HepG2 (cell line): Measurements from ENCODE around the gene ECHDC1. TPM values are rescaled to one million over a fixed set of nuclear protein-coding genes. Genes with fewer than 3 reads are reported as not detected.

Experiments
- FUBP1 ChIP-seq: sonication (generic); formaldehyde crosslinking; IDR thresholded peaks from 2 replicates; pipeline ENCODE4 v1.5.1; 2020; ENCODE audit warnings: missing genetic modification reagents, mild to moderate bottlenecking, borderline replicate concordance
- HNF1A ChIP-seq, 2 experiments: sonication (generic) in 1 of 2; formaldehyde crosslinking in 1 of 2; IDR thresholded peaks; 2 replicates each; pipeline versions ENCODE4 v1.4.0 to v1.6.1; 2016 to 2020; ENCODE audit warnings: borderline replicate concordance in 1 of 2, low read depth in 1 of 2, mild to moderate bottlenecking in 1 of 2, missing genetic modification reagents in 1 of 2
- IRX3 ChIP-seq: sonication (generic); formaldehyde crosslinking; IDR thresholded peaks from 2 replicates; pipeline ENCODE4 v1.8.1; 2023; ENCODE audit warnings: mild to moderate bottlenecking, low read depth, missing genetic modification reagents, borderline replicate concordance
- NFYC ChIP-seq: IDR thresholded peaks from 2 replicates; pipeline ENCODE4 v1.6.1; 2016; ENCODE audit warnings: missing genetic modification reagents, missing compliant biosample characterization
- PLRG1 ChIP-seq: fragments of 450-650 bp; conservative IDR thresholded peaks from 2 replicates; pipeline ENCODE4 v1.6.1; 2016
- POLR2AphosphoS2 ChIP-seq: IDR thresholded peaks from 2 replicates; pipeline ENCODE4 v1.6.1; 2011; ENCODE audit warnings: low read depth, low read length, improper control_type of control experiment
- RFX3 ChIP-seq: IDR thresholded peaks from 2 replicates; pipeline ENCODE4 v1.6.1; 2016; ENCODE audit warnings: missing biosample characterization, missing genetic modification reagents
- RXRA ChIP-seq: sonication (generic); formaldehyde crosslinking; IDR thresholded peaks from 2 replicates; pipeline ENCODE4 v1.5.1; 2020; ENCODE audit warnings: missing genetic modification reagents
- RXRB ChIP-seq: IDR thresholded peaks from 2 replicates; pipeline ENCODE4 v1.6.1; 2016; ENCODE audit warnings: borderline replicate concordance, missing genetic modification reagents, missing compliant biosample characterization
- SMAD9 ChIP-seq: sonication (generic); formaldehyde crosslinking; IDR thresholded peaks from 2 replicates; pipeline ENCODE4 v1.5.1; 2020; ENCODE audit warnings: mild to moderate bottlenecking, missing genetic modification reagents
- THAP11 ChIP-seq: IDR thresholded peaks from 2 replicates; pipeline ENCODE4 v1.6.1; 2016; ENCODE audit warnings: missing biosample characterization, missing genetic modification reagents
- ZNF142 ChIP-seq: sonication (generic); formaldehyde crosslinking; IDR thresholded peaks from 2 replicates; pipeline ENCODE4 v1.4.0; 2020; ENCODE audit warnings: missing genetic modification reagents
- ZNF205 ChIP-seq: IDR thresholded peaks from 2 replicates; pipeline ENCODE4 v1.6.1; 2018; ENCODE audit warnings: missing biosample characterization, missing genetic modification reagents
- ZNF546 ChIP-seq: sonication (generic); formaldehyde crosslinking; conservative IDR thresholded peaks from 2 replicates; pipeline ENCODE4 v1.8.1; 2023; ENCODE audit warnings: mild to moderate bottlenecking, missing genetic modification reagents
- ZNF713 ChIP-seq: sonication (generic); formaldehyde crosslinking; IDR thresholded peaks from 2 replicates; pipeline ENCODE4 v1.4.0; 2020; ENCODE audit warnings: mild to moderate bottlenecking, missing genetic modification reagents
- ZNF773 ChIP-seq: sonication (generic); formaldehyde crosslinking; IDR thresholded peaks from 2 replicates; pipeline ENCODE4 v1.4.0; 2020; ENCODE audit warnings: missing genetic modification reagents, borderline replicate concordance
- ZSCAN12 ChIP-seq: sonication (generic); formaldehyde crosslinking; IDR thresholded peaks from 2 replicates; pipeline ENCODE4 v1.9.0; 2021; ENCODE audit warnings: mild to moderate bottlenecking, missing genetic modification reagents
- polyA plus RNA-seq, 8 experiments: library from polyadenylated mRNA; depleted of rRNA in 3 of 8; stranded (reverse) in 7 of 8; unstranded in 1 of 8; fragments of >200 nt; fragmentation: Illumina TruSeq in 4 of 8; extraction: Trizol in 4 of 8; gene quantifications; 2 replicates each; pipeline versions ENCODE4 v1.2.1 to v1.2.3, GENCODE V29; 2011 to 2016; ENCODE audit warnings: low read depth in 4 of 8, missing spikeins in 1 of 8, mixed read lengths in 1 of 8; ENCODE audit not compliant: insufficient read depth in 1 of 8
- total RNA-seq, 5 experiments: library from RNA; depleted of rRNA; stranded (reverse); fragments of >200 nt; fragmentation: Illumina TruSeq; extraction: Trizol; gene quantifications; 2 replicates each; pipeline ENCODE4 v1.2.3, GENCODE V29; 2016; ENCODE audit warnings: low read depth in 1 of 5

Gene ECHDC1
- total and polyA plus RNA-seq, 2 of the 13 experiments (the other 11 are each of a cell fraction or from before 2014, with no cell fraction given): 32.8 to 98.1 TPM

- TF ChIP-seq FUBP1 (CRISPR knock-in tag) (no peak; the same call in 1 of the 2 replicates), HNF1A (IDR thresholded peaks at IDR 0.05; ENCODE audit: low read depth) (no peak), HNF1A (CRISPR knock-in tag; IDR thresholded peaks at IDR 0.05; ENCODE audit: borderline replicate concordance) (peak; percentile 57; the same call in 1 of the 2 replicates), NFYC (CRISPR knock-in tag) (0 out of 2 replicates have a peak, but pooled peaks have one; percentile 9), RFX3 (CRISPR knock-in tag) (no peak; the same call in 1 of the 2 replicates), ZSCAN12 (CRISPR knock-in tag) (peak; percentile 71), ZNF773 (CRISPR knock-in tag) (peak; percentile 94), ZNF205 (0 out of 2 replicates have a peak, but pooled peaks have one; percentile 14), POLR2AphosphoS2 (no peak), RXRA (CRISPR knock-in tag) (peak; percentile 84), IRX3 (CRISPR knock-in tag) (peak; percentile 91; the same call in 1 of the 2 replicates), RXRB (CRISPR knock-in tag) (no peak), ZNF546 (CRISPR knock-in tag) (peak; percentile 79; the same call in 1 of the 2 replicates), SMAD9 (peak; percentile 25; the same call in 1 of the 2 replicates), PLRG1 (no peak), ZNF142 (CRISPR knock-in tag) (no peak; the same call in 1 of the 2 replicates), ZNF713 (CRISPR knock-in tag) (no peak), THAP11 (peak; percentile 45)
These were observed 76.3 kb downstream of the ECHDC1 start (continued) for GRCh38 chr6:127266892-127267645.
